GM21367 (cell line): ENCODE results near the gene UHRF1.
"Not testable (repeated sequence)": the region's sequence is repeated elsewhere in the genome, so short reads cannot be mapped to it uniquely, and the experiment has no call there.

Source experiments
- ATAC-seq: cut with Tn5 transposase; IDR thresholded peaks from one replicate; pipeline ENCODE4 v1.9.1; 2021; ENCODE audit not compliant: unreplicated experiment

Gene UHRF1

GRCh38 chr19:4897146-4897545, 12.2 kb upstream of the UHRF1 start:
- no peak for ATAC-seq

GRCh38 chr19:4900879-4901278, 8.4 kb upstream of the UHRF1 start:
- not testable (repeated sequence) for ATAC-seq

- ATAC-seq, result no peak
Observed at GRCh38 chr19:4902796-4903195, 6.5 kb upstream of the UHRF1 start, which contains the start of gene ARRDC5. TSS of gene ARRDC5 (minus strand) at chr19:4902896. CDS start at chr19:4902825, 71 bp downstream.

GRCh38 chr19:4904481-4904880, 4.8 kb upstream of the UHRF1 start:
- no peak for ATAC-seq

- ATAC-seq, result no peak
Observed at GRCh38 chr19:4906963-4907362, 2.3 kb upstream of the UHRF1 start.

GRCh38 chr19:4908360-4908759, 941 bp upstream of the UHRF1 start:
- no peak for ATAC-seq

GRCh38 chr19:4908781-4909155, 533 bp upstream of the UHRF1 start:
- no peak for ATAC-seq

GRCh38 chr19:4909897-4910593, 744 bp downstream of the UHRF1 start:
- peak; percentile 53 for ATAC-seq

GRCh38 chr19:4910594-4911281, 1.4 kb downstream of the UHRF1 start:
- ATAC-seq, result no peak

GRCh38 chr19:4911314-4911713, 2.0 kb downstream of the UHRF1 start:
- ATAC-seq, result no peak

- ATAC-seq, result no peak
Observed at GRCh38 chr19:4911786-4912672, 2.7 kb downstream of the UHRF1 start.

GRCh38 chr19:4913996-4914735, 4.9 kb downstream of the UHRF1 start:
- ATAC-seq, result no peak

- ATAC-seq, result no peak
Observed at GRCh38 chr19:4914736-4915501, 5.6 kb downstream of the UHRF1 start.

GRCh38 chr19:4916292-4917082, 7.2 kb downstream of the UHRF1 start:
- no peak for ATAC-seq

- ATAC-seq, result no peak
Observed at GRCh38 chr19:4922530-4923275, 13.4 kb downstream of the UHRF1 start.

- no peak for ATAC-seq
Observed at GRCh38 chr19:4923276-4923747, 14.0 kb downstream of the UHRF1 start.

- ATAC-seq, result no peak
Observed at GRCh38 chr19:4929186-4929585, 19.9 kb downstream of the UHRF1 start.

- ATAC-seq, result no peak
Observed at GRCh38 chr19:4930664-4931063, 21.4 kb downstream of the UHRF1 start.

- no peak for ATAC-seq
Observed at GRCh38 chr19:4932711-4933110, 23.4 kb downstream of the UHRF1 start.
